LNCAP (cell line): ENCODE data around the gene APLP1.

Source experiments
- TF ChIP-seq, protein P1 (sequence below): fragments of 450-650 bp; IDR thresholded peaks from 2 replicates; pipeline ENCODE4 v1.5.1; 2017; ENCODE audit warnings: mild to moderate bottlenecking

Gene APLP1

DNA sequence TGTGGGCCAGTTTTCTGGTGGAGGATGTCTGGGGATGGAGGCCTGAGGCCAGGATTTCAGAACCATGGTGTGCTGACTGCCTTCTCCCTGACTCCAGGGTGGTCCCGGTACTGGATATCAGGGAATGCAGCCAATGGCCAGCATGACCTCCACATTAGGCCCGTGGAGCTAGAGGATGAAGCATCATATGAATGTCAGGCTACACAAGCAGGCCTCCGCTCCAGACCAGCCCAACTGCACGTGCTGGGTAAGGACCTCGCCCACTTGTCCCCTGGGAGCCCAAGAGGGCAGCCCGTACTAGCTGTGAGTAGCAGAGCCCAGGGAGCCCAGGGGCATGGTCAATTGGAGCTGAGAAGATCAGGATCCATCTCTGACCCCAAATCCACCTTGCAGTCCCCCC is 10.1 kb upstream of the APLP1 start:
- TF ChIP-seq, protein P1, sequence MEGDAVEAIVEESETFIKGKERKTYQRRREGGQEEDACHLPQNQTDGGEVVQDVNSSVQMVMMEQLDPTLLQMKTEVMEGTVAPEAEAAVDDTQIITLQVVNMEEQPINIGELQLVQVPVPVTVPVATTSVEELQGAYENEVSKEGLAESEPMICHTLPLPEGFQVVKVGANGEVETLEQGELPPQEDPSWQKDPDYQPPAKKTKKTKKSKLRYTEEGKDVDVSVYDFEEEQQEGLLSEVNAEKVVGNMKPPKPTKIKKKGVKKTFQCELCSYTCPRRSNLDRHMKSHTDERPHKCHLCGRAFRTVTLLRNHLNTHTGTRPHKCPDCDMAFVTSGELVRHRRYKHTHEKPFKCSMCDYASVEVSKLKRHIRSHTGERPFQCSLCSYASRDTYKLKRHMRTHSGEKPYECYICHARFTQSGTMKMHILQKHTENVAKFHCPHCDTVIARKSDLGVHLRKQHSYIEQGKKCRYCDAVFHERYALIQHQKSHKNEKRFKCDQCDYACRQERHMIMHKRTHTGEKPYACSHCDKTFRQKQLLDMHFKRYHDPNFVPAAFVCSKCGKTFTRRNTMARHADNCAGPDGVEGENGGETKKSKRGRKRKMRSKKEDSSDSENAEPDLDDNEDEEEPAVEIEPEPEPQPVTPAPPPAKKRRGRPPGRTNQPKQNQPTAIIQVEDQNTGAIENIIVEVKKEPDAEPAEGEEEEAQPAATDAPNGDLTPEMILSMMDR = no peak

DNA sequence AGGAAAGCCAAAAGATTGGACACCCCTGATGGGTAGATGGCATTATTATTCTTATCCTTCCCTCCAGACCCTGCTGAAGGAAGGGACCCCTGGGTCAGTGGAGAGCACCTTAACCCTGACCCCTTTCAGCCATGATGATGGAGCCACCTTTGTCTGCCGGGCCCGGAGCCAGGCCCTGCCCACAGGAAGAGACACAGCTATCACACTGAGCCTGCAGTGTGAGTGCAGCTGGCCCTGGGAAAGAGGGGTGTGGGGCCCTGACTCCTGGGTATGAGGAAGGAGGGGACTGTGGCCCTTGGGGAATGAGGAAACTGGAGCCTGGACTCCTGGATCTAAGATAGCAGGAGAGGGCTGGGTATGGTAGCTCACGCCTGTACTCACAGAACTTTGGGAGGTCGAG is 9.0 kb upstream of the APLP1 start:
- TF ChIP-seq, protein P1 = no peak

DNA sequence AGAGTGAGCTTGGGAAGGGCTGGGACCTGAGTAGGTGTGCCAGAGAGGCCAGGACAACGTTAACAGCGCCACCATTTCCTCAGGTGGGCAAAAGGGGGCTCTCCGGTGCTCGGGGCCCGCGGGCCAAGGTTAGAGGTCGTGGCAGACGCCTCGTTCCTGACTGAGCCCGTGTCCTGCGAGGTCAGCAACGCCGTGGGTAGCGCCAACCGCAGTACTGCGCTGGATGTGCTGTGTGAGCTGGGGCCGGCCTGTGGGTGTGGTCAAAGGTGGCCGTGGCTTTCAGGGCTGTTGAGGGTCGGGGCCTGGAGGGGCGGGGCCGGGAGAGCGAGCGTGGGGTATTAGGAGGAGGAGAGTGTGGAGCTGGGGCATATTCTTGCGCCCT is 7.9 kb upstream of the APLP1 start:
- TF ChIP-seq, protein P1 = no peak

DNA sequence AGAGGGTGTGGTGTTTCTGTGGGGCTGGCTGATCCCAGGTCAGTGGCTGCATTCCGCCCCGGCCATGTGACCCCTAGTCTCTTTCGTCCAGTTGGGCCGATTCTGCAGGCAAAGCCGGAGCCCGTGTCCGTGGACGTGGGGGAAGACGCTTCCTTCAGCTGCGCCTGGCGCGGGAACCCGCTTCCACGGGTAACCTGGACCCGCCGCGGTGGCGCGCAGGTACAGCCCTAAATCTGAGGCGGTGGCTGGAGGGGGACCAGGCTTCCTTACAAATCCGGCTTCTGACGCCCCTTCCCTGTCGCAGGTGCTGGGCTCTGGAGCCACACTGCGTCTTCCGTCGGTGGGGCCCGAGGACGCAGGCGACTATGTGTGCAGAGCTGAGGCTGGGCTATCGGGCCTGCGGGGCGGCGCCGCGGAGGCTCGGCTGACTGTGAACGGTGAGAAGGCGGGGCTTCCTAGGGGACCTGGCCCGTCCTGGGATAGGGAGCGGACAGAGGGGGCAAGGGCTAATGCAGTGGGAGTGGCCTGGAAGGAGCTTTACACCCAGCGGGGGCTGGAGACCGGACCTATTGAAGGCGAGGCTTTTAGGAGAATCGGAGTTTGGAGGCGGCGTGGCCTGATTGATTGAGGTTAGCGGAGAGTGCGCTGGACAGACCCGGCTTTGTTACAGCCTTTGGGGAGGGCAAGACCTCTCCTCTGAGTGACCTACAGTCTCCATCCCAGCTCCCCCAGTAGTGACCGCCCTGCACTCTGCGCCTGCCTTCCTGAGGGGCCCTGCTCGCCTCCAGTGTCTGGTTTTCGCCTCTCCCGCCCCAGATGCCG is 7.3 kb upstream of the APLP1 start:
- TF ChIP-seq, protein P1 = no peak

DNA sequence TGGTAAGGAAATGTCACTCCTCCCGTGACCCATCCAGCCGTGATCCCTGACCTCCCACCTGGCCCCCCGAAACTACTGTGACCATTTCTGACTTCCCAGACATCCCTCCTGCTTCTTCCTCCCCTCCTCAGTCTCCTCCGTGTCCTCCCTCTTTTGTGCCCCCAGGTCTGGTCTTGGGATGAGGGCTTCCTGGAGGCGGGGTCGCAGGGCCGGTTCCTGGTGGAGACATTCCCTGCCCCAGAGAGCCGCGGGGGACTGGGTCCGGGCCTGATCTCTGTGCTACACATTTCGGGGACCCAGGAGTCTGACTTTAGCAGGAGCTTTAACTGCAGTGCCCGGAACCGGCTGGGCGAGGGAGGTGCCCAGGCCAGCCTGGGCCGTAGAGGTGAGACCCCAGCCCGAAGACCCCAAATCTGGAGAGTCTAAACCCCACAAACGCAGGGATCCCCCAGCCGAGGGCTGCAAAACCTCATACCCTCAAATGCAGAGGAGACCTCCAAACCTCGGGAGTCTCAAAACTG is 6.7 kb upstream of the APLP1 start:
- TF ChIP-seq, protein P1 = no peak

DNA sequence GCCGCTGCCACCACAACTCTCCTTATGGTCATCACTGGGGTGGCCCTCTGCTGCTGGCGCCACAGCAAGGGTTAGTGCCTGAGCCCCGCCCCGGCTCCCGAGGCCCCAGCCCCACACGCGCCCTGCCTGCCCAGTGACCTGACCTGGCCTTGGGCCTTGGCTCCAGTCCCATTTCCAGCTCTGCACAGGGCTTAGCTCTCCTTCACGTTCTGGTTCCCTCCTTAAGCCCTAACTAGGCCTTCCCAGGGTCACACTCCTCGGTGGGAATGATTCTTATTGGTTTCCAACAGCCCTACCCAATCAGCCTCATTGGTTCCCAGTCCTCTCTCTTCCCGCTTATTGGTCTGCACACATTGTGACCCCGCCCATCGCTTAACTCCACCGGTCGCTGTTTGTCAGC is 5.8 kb upstream of the APLP1 start:
- TF ChIP-seq, protein P1 = no peak

DNA sequence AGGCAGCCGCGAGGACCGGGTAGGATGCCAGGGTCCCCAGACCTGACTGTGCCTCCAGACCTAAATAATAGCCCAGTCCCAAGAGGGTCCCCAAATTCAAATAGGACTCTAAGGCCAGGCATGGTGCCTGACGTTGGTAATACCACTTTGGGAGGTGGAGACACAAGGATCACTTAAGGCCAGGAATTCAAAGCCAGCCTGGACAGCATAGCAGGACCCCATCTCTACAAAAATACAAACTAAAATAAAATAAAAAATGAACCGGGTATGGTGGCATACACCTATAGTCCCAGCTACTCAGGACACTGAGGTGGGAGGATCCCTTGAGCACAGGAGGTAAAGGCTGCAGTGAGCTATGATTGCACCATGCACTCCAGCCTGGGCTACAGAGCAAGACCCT is 5.4 kb upstream of the APLP1 start:
- TF ChIP-seq, protein P1 = no peak
